HG03103 (cell line): ENCODE results near the gene ELOA2.
"Not testable (repeated sequence)": the region's sequence is repeated elsewhere in the genome, so short reads cannot be mapped to it uniquely, and the experiment has no call there.

Source experiments
- ATAC-seq: cut with Tn5 transposase; IDR thresholded peaks from one replicate; pipeline ENCODE4 v1.9.1; 2021; ENCODE audit warnings: low read depth; ENCODE audit not compliant: unreplicated experiment

The ELOA2 gene, protein sequence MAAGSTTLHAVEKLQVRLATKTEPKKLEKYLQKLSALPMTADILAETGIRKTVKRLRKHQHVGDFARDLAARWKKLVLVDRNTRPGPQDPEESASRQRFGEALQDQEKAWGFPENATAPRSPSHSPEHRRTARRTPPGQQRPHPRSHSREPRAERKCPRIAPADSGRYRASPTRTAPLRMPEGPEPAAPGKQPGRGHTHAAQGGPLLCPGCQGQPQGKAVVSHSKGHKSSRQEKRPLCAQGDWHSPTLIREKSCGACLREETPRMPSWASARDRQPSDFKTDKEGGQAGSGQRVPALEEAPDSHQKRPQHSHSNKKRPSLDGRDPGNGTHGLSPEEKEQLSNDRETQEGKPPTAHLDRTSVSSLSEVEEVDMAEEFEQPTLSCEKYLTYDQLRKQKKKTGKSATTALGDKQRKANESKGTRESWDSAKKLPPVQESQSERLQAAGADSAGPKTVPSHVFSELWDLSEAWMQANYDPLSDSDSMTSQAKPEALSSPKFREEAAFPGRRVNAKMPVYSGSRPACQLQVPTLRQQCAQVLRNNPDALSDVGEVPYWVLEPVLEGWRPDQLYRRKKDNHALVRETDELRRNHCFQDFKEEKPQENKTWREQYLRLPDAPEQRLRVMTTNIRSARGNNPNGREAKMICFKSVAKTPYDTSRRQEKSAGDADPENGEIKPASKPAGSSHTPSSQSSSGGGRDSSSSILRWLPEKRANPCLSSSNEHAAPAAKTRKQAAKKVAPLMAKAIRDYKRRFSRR

GRCh38 chr18:47035156-47035671, at the start of gene ELOA2:
Gene ELOA2 (minus strand): TSS chr18:47035621. CDS start chr18:47035264, 357 bp downstream.
- ATAC-seq = no peak

DNA sequence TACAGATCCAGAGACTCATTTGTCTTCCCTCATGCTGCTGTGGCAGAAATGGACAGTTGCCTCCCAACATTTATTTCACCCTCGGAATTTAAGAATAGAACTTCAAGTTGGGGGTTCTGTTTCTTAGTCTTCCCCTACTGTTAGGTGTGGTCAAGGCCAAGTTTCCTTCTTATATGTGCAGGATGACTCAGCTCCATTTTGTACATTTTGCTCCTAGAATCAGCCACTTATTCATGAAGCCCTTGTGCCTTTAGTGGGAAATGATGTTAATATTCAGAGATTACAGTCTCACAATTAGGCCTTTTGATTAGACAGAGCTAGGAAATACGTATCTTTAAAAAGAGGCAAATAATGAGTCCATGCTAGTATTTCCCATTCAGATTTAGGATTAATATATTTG, 46.2 kb upstream of the ELOA2 start:
- no peak for ATAC-seq

- no peak for ATAC-seq
Observed at GRCh38 chr18:47080872-47081271, 45.5 kb upstream of the ELOA2 start.

DNA sequence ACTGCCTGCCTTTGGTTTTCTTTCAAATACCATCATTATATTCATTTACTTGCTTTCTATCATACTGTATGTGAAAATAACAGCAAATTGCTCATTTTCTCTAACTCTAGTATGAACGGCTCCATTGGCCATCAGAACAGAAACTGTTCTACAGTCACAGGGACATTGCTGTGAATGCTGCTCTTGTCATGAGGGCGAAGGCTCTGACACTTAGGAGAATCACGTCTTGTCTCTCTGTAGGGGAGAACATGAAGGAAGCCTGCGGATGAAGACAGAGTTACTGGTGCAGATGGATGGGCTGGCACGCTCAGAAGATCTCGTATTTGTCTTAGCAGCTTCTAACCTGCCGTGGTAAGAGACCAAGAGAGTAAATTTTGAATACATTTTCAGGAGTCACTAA, 41.7 kb upstream of the ELOA2 start:
- ATAC-seq = no peak

DNA sequence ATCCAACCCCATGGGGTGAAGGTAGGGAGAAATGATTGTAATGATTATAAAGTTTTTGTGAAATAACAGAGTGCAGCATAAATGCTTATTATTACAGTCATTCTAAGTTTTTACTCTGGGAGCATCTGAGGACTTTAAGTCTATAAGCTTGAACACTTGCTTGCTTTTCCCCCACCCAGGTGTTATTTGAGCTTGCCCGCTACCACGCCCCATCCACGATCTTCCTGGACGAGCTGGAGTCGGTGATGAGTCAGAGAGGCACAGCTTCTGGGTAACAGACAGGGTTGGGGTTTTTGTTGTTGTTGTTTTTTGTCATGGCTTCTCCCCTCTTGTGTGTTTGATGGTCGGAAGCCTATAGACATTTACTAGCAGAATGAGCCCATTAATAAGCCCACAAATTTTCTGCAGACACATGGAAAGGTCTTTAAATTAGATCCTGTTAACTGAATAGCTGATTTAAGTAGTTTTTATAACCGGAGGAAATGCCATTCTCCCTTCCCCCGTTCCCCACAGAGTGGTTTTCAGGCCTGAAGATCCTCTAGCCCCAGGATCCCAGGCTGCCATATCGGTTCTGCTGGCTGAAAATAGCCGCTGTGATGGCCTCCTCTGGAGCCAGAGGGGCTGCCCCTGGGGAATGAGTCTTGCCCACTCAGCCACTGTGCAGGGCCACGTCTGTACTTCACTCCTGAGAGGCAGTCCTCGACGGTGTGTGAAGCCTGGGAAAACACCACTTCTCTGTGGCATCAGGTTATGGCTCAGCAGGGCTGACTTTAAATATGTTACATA, 39.9 kb upstream of the ELOA2 start:
- no peak for ATAC-seq

- no peak for ATAC-seq
Observed at GRCh38 chr18:47067648-47068047, 32.2 kb upstream of the ELOA2 start.

- no peak for ATAC-seq
Observed at GRCh38 chr18:47063096-47063495, 27.7 kb upstream of the ELOA2 start.

DNA sequence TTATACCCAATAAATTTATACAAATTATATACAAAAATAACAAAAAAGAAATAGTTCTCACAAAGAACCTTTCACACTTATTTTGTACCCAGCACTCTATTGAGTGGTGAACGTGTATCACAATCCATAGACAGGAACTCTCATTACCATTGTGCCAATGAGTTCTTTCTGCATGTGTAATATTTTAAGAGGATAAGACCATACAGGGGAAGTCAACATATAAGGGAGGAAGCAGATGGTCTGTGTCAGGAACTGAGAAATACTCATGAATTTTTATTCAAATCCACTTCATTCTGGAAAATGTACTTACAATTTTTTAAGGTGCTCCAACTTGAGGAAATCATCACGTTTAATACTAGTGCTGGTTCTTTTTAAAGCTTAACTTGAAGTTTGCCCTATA, 27.1 kb upstream of the ELOA2 start:
- no peak for ATAC-seq

DNA sequence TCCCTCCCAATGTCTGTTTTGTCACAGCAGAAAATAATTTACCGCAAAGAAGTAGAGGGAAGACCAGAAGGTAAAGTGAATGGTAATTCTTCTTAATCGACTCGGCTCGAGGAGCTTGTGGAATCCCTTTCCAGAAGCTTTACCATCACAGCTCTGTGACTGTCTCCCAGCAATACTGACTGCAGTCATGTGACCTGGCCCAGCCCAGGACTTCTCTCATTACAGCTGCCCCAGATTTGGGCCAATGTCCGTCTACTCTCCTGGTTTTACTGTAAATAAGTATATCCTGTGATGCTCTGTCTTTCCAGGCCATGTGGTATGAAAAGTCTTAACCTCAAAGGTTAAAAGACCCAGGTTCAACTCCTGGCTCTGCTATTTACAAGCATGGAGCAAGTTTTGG, 18.9 kb upstream of the ELOA2 start:
- no peak for ATAC-seq

DNA sequence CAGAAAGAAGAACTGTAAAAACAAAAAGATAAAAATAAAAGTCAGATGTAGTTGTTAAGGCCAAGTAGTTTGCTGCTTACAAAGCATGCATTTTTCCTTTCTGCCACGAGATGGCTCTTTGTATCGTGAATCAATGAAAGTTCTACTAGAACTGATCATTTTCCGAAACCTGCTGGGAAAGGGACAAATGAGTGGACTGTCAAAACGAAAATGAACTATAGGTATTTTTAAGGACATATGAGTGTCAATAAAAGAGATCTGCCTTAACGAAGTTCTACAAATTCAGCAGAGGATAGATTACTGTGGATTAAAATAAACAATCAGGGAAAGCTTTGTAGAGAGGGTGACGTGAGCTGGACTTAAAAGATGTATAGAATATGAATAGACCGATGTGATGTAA, 15.0 kb upstream of the ELOA2 start:
- no peak for ATAC-seq

DNA sequence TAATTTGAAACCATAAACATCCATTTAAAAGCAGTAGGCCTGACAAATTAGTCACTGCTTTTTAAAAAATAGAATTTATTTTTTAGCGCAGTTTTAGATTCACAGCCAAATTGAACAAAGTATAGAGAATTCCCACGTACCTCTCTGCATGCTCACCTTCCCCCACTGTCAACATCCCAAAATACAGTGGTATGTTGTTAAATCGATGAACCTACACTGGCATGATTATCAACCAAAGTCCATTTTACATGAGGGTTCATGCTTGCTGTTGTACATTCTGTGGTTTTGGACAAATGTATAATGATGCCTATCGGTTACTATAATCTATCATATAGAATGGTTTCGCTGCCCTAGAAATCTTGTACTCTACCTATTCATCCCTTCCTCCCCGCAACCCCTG, 5.6 kb upstream of the ELOA2 start:
- ATAC-seq = no peak

GRCh38 chr18:47036927-47037578, 1.6 kb upstream of the ELOA2 start:
- no peak for ATAC-seq

- ATAC-seq = no peak
Observed at GRCh38 chr18:47036298-47036874, 965 bp upstream of the ELOA2 start.

DNA sequence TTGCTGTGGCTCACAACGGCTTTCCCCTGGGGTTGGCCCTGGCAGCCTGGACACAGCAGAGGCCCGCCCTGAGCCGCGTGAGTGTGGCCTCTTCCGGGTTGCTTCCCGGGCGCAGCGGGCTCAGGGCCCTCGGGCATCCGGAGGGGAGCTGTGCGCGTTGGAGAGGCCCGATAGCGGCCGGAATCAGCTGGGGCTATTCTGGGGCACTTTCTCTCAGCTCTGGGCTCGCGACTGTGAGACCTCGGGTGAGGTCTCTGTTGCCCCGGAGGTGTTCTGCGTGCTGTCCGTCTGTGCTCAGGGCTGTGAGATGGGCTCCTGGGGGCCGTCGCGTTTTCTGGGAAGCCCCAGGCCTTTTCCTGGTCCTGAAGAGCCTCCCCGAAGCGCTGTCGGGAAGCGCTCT, 830 bp downstream of the ELOA2 start:
- ATAC-seq = not testable (repeated sequence)

DNA sequence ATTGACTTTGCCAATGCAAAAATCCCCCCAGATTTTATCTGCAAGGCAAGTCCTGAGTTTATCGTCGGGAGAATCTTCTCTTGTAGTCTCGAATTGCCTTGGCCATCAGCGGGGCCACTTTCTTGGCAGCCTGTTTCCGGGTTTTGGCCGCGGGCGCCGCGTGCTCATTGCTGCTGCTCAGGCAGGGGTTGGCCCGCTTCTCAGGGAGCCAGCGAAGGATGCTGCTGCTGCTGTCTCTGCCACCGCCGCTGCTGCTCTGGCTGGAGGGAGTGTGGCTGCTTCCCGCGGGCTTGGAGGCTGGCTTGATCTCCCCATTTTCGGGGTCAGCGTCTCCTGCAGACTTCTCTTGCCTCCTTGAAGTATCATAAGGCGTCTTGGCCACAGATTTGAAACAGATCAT, 2.5 kb downstream of the ELOA2 start:
- ATAC-seq = no peak

DNA sequence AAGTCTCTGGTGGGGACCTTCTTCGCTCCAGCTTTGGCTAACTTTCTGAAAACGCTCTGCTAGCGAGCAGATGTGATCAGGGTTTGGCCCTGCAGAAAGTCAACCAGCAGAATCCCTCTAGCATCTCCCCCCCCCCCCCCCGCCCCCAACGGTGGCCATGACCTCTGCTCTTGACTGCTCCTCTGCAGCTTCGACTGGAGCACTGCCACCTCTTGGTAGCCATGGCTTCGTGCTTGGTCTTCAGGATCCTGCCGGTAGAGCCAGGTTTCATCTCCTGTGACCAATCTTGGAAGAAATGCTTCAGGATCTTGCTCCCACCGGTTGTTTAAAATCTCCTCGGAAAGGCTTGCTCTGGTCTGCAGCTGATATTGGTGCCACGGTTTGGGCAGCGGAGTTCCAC, 4.5 kb downstream of the ELOA2 start:
- not testable (repeated sequence) for ATAC-seq

DNA sequence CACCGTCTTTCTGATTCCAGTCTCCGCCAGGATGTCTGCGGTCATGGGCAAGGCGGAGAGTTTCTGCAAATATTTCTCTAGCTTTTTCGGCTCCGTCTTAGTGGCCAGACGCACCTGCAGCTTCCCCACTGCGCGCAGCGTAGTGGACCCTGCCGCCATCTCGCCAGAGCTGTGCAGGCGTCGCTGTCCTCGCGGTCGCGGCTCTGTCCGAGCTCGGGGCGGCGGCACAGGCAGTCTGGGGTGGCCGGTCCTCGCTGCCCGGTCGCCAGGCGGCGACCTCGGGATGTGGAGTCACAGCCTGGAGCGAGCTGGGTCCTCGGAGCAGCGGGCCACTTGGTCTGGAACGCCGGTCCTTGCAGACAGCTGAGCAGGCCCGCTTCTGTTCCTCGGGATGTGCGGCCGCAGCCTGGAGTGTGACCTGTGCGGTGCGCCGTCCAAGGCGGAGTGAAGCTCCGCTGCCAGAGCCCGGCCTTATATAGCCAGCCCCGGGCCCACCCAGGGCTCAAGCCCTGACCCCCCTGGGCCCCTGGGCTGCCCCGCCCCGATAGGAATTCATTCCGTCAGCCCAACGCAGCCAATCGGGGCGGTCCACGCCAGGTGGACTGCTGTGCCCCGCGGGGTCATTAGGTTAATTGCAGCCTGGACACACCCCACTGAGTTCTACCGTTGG, 5.6 kb downstream of the ELOA2 start:
- ATAC-seq = not testable (repeated sequence)

DNA sequence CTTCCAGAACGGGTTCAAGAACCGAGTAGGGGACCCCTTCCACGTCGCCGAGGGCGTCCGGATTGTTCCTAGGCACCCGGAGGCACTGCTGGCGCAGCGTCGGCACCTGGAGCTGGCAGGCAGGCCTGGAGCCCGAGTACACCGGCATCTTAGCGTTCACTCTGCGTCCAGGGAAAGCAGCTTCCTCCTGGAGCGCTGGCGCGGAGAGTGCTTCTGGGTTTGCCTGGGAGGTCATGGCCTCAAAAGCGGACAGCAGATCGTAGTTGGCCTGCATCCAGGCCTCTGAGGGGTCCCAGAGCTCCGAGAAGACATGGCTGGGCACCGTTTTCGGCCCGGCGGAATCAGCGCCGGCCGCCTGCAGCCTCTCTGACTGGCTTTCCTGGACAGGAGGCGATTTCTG, 6.7 kb downstream of the ELOA2 start:
- not testable (repeated sequence) for ATAC-seq

DNA sequence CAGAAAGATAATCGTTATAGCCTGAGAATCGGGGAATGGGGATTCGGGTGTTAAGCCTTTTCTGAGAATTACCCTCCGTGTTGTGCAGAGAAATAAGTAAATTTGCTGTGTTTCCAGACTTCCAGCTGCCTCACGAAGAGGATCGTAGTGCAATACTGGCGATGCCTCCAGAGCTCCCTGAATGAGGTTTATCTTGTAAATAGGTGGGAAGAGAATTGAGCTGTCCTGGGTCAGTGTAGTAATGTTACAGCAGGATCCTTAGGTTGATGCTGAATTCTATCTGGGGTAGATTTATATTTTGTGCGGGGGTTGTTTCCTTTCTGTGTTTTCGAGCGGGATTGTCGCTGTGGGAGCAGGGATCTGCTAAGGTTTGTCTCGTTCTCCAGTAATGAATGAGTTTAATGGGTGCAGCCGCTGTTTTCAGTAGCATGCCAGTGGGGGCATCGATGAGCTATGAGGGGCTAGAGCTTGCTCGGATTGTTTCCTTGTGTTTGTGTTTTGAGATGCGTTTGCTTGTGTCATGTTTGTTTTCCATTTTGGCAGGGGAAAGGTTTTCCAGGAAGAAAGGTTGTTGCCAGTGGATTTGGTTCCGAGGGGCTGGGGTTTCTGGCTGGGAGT, 9.8 kb downstream of the ELOA2 start:
- ATAC-seq = not testable (repeated sequence)
